ENCODE results near the gene SPTLC2.
A peak's percentile ranks its signal among the peaks of the same experiment; 100 is the strongest.

SPTLC2 gene

GRCh38 chr14:77613201-77613600 is 3.2 kb downstream of the SPTLC2 start:
- Mint-ChIP-seq H3K4me3 (peak overlapping the region; percentile 89), H3K4me1 (ENCODE audit: low read depth) (peaks cover 47% of the 10 kb centered on the region), H3K27ac (peak overlapping the region; percentile 23), H3K9me3 (no peaks in the 10 kb centered on the region), H3K36me3 (ENCODE audit: low read depth) (peaks cover 28% of the 10 kb centered on the region), H3K27me3 (ENCODE audit: low read depth) (peaks cover 3% of the 10 kb centered on the region)
- no peak for DNase-seq (ENCODE audit: low spot score)

- no peaks in the 10 kb centered on the region for H3K9me3 Mint-ChIP-seq
- DNase-seq (ENCODE audit: low spot score), result no peak
- H3K4me3 Mint-ChIP-seq, result no peak overlapping the region
- no peak overlapping the region for H3K27ac Mint-ChIP-seq
- no peaks in the 10 kb centered on the region for H3K27me3 Mint-ChIP-seq (ENCODE audit: low read depth)
- peaks cover 56% of the 10 kb centered on the region for H3K4me1 Mint-ChIP-seq (ENCODE audit: low read depth)
- H3K36me3 Mint-ChIP-seq (ENCODE audit: low read depth), result peaks cover 28% of the 10 kb centered on the region
Observed at GRCh38 chr14:77612011-77612620, 4.3 kb downstream of the SPTLC2 start.

- Mint-ChIP-seq H3K4me1 (ENCODE audit: low read depth) (peaks cover 58% of the 10 kb centered on the region), H3K27ac (no peak overlapping the region), H3K9me3 (no peaks in the 10 kb centered on the region), H3K4me3 (no peak overlapping the region), H3K36me3 (ENCODE audit: low read depth) (peaks cover 27% of the 10 kb centered on the region), H3K27me3 (ENCODE audit: low read depth) (no peaks in the 10 kb centered on the region)
- no peak for DNase-seq (ENCODE audit: low spot score)
Observed at GRCh38 chr14:77610553-77610952, 5.9 kb downstream of the SPTLC2 start.

- Mint-ChIP-seq H3K27me3 (ENCODE audit: low read depth) (no peaks in the 10 kb centered on the region), H3K27ac (no peak overlapping the region), H3K36me3 (ENCODE audit: low read depth) (peaks cover 21% of the 10 kb centered on the region), H3K4me1 (ENCODE audit: low read depth) (peaks cover 55% of the 10 kb centered on the region), H3K4me3 (no peak overlapping the region), H3K9me3 (no peaks in the 10 kb centered on the region)
- DNase-seq (ENCODE audit: low spot score), result no peak
Observed at GRCh38 chr14:77609922-77610321, 6.5 kb downstream of the SPTLC2 start.

GRCh38 chr14:77607741-77608302 is 8.6 kb downstream of the SPTLC2 start:
- no peaks in the 10 kb centered on the region for H3K9me3 Mint-ChIP-seq
- H3K4me1 Mint-ChIP-seq (ENCODE audit: low read depth), result peaks cover 47% of the 10 kb centered on the region
- H3K27me3 Mint-ChIP-seq (ENCODE audit: low read depth), result no peaks in the 10 kb centered on the region
- H3K27ac Mint-ChIP-seq, result peak overlapping the region; percentile 69
- DNase-seq (ENCODE audit: low spot score), result no peak
- H3K4me3 Mint-ChIP-seq, result peak overlapping the region; percentile 76
- peaks cover 11% of the 10 kb centered on the region for H3K36me3 Mint-ChIP-seq (ENCODE audit: low read depth)

GRCh38 chr14:77605392-77605972 is 11.0 kb downstream of the SPTLC2 start:
- Mint-ChIP-seq H3K4me3 (no peak overlapping the region), H3K36me3 (ENCODE audit: low read depth) (peaks cover 6% of the 10 kb centered on the region), H3K4me1 (ENCODE audit: low read depth) (peaks cover 50% of the 10 kb centered on the region), H3K27me3 (ENCODE audit: low read depth) (no peaks in the 10 kb centered on the region), H3K27ac (peak overlapping the region; percentile 12), H3K9me3 (no peaks in the 10 kb centered on the region)
- no peak for DNase-seq (ENCODE audit: low spot score)

- Mint-ChIP-seq H3K4me3 (no peak overlapping the region), H3K36me3 (ENCODE audit: low read depth) (peaks cover 9% of the 10 kb centered on the region), H3K4me1 (ENCODE audit: low read depth) (peaks cover 54% of the 10 kb centered on the region), H3K27me3 (ENCODE audit: low read depth) (no peaks in the 10 kb centered on the region), H3K27ac (no peak overlapping the region), H3K9me3 (no peaks in the 10 kb centered on the region)
- DNase-seq (ENCODE audit: low spot score), result no peak
Observed at GRCh38 chr14:77603654-77604255, 12.7 kb downstream of the SPTLC2 start.

GRCh38 chr14:77603031-77603430 is 13.4 kb downstream of the SPTLC2 start:
- Mint-ChIP-seq H3K4me1 (ENCODE audit: low read depth) (peaks cover 53% of the 10 kb centered on the region), H3K27me3 (ENCODE audit: low read depth) (no peaks in the 10 kb centered on the region), H3K4me3 (no peak overlapping the region), H3K27ac (no peak overlapping the region), H3K9me3 (no peaks in the 10 kb centered on the region), H3K36me3 (ENCODE audit: low read depth) (peaks cover 11% of the 10 kb centered on the region)
- no peak for DNase-seq (ENCODE audit: low spot score)

- Mint-ChIP-seq H3K27me3 (ENCODE audit: low read depth) (no peaks in the 10 kb centered on the region), H3K4me3 (no peak overlapping the region)
Observed at GRCh38 chr14:77601846-77602619, 14.4 kb downstream of the SPTLC2 start.

GRCh38 chr14:77599889-77600288 is 16.5 kb downstream of the SPTLC2 start:
- Mint-ChIP-seq H3K36me3 (ENCODE audit: low read depth) (peaks cover 20% of the 10 kb centered on the region), H3K4me1 (ENCODE audit: low read depth) (peaks cover 34% of the 10 kb centered on the region), H3K9me3 (no peaks in the 10 kb centered on the region), H3K27me3 (ENCODE audit: low read depth) (no peaks in the 10 kb centered on the region), H3K27ac (no peak overlapping the region), H3K4me3 (peak overlapping the region; percentile 28)
- no peak for DNase-seq (ENCODE audit: low spot score)

More at GRCh38 chr14:77601846-77602619, 14.4 kb downstream of the SPTLC2 start:
- H3K4me1 Mint-ChIP-seq (ENCODE audit: low read depth), result peaks cover 43% of the 10 kb centered on the region
- H3K9me3 Mint-ChIP-seq, result no peaks in the 10 kb centered on the region
- H3K27ac Mint-ChIP-seq, result no peak overlapping the region
- no peak for DNase-seq (ENCODE audit: low spot score)
- peaks cover 12% of the 10 kb centered on the region for H3K36me3 Mint-ChIP-seq (ENCODE audit: low read depth)

GRCh38 chr14:77598366-77599070 is 17.9 kb downstream of the SPTLC2 start:
- Mint-ChIP-seq H3K4me1 (ENCODE audit: low read depth) (peaks cover 40% of the 10 kb centered on the region), H3K27me3 (ENCODE audit: low read depth) (no peaks in the 10 kb centered on the region), H3K4me3 (peak overlapping the region; percentile 81), H3K36me3 (ENCODE audit: low read depth) (peaks cover 24% of the 10 kb centered on the region), H3K9me3 (no peaks in the 10 kb centered on the region), H3K27ac (peak overlapping the region; percentile 77)
- no peak for DNase-seq (ENCODE audit: low spot score)

GRCh38 chr14:77593501-77593961 is 22.9 kb downstream of the SPTLC2 start:
- no peak for DNase-seq (ENCODE audit: low spot score)
- H3K4me1 Mint-ChIP-seq (ENCODE audit: low read depth), result peaks cover 48% of the 10 kb centered on the region
- H3K36me3 Mint-ChIP-seq (ENCODE audit: low read depth), result peaks cover 37% of the 10 kb centered on the region
- no peaks in the 10 kb centered on the region for H3K27me3 Mint-ChIP-seq (ENCODE audit: low read depth)
- no peaks in the 10 kb centered on the region for H3K9me3 Mint-ChIP-seq
- peak overlapping the region; percentile 88 for H3K27ac Mint-ChIP-seq
- H3K4me3 Mint-ChIP-seq, result peak overlapping the region; percentile 77

GRCh38 chr14:77590845-77591485 is 25.5 kb downstream of the SPTLC2 start:
- H3K9me3 Mint-ChIP-seq, result no peaks in the 10 kb centered on the region
- no peak for DNase-seq (ENCODE audit: low spot score)
- H3K27ac Mint-ChIP-seq, result peak overlapping the region; percentile 78
- no peaks in the 10 kb centered on the region for H3K27me3 Mint-ChIP-seq (ENCODE audit: low read depth)
- H3K4me3 Mint-ChIP-seq, result peak overlapping the region; percentile 37
- peaks cover 58% of the 10 kb centered on the region for H3K4me1 Mint-ChIP-seq (ENCODE audit: low read depth)
- H3K36me3 Mint-ChIP-seq (ENCODE audit: low read depth), result peaks cover 41% of the 10 kb centered on the region
